Choroid plexus epithelial cell (primary cell): ENCODE results near the gene TTLL1.
A peak's percentile ranks its signal among the peaks of the same experiment; 100 is the strongest.
"Not testable (repeated sequence)": the region's sequence is repeated elsewhere in the genome, so short reads cannot be mapped to it uniquely, and the experiment has no call there.

Experiments
- DNase-seq: peaks from one replicate; pipeline ENCODE4 v3.0.0-alpha.2; 2010; ENCODE audit warnings: low read depth
- H3K4me3 ChIP-seq: 2 replicates; pipeline ENCODE4 v1.5.1; 2011; ENCODE audit warnings: low read depth, mild to moderate bottlenecking, control low read depth, low read length, moderate library complexity
- TF ChIP-seq, protein P1 (sequence below): conservative IDR thresholded peaks from 2 replicates; pipeline ENCODE4 v1.5.1; 2011; ENCODE audit warnings: low read depth, mild to moderate bottlenecking, control low read depth, inconsistent platforms, low read length, moderate library complexity

TTLL1 gene

DNA sequence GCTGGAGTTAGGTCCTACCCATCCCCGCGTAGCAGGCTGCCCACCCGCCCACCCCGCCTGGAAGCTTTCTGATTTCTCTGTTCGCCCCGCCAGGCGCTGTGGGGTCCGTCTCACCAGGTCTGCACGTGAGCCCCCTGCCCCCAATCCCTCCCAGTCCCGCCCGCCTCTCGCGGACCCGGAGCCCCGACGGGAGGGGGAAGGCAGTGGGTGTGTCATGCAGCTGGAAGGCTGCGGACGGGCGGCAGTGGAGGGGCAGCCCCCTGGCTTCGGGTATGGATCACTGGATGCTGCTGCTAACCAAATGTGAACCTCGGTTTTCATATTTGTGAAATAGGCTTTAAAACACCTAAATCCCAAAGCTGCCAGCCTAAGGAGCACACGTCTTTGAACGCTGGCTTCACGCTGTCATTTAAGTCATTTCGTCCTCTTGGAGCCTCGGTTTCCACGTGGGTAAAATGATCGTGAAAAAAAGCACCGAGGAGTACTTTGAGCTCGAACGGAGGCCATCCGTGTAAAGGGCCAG lies 20.8 kb upstream of the TTLL1 start:
- H3K4me3 ChIP-seq = peak overlapping the region; percentile 42
- TF ChIP-seq, protein P1, sequence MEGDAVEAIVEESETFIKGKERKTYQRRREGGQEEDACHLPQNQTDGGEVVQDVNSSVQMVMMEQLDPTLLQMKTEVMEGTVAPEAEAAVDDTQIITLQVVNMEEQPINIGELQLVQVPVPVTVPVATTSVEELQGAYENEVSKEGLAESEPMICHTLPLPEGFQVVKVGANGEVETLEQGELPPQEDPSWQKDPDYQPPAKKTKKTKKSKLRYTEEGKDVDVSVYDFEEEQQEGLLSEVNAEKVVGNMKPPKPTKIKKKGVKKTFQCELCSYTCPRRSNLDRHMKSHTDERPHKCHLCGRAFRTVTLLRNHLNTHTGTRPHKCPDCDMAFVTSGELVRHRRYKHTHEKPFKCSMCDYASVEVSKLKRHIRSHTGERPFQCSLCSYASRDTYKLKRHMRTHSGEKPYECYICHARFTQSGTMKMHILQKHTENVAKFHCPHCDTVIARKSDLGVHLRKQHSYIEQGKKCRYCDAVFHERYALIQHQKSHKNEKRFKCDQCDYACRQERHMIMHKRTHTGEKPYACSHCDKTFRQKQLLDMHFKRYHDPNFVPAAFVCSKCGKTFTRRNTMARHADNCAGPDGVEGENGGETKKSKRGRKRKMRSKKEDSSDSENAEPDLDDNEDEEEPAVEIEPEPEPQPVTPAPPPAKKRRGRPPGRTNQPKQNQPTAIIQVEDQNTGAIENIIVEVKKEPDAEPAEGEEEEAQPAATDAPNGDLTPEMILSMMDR = no peak
- DNase-seq = no peak

DNA sequence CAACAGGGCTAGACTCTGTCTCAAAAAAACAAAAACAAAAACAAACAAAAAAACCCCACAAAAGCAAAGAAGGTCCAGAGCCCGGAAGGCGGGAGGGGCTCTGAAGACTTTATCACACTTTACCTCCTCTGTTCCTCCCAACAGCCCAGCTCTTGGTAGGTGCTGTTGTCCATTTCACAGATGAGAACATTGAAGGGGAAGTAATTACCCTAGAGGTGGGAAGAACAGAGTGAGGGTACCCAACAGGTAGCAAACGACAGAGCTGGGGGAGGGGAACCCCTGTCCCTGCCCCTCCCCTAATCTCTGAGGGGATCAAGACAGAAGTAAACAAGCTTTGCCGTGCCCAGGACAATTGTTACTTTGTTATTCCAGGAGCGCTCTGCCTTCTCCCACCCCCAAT lies 20.3 kb upstream of the TTLL1 start:
- no peak overlapping the region for H3K4me3 ChIP-seq
- TF ChIP-seq, protein P1 = no peak
- no peak for DNase-seq

DNA sequence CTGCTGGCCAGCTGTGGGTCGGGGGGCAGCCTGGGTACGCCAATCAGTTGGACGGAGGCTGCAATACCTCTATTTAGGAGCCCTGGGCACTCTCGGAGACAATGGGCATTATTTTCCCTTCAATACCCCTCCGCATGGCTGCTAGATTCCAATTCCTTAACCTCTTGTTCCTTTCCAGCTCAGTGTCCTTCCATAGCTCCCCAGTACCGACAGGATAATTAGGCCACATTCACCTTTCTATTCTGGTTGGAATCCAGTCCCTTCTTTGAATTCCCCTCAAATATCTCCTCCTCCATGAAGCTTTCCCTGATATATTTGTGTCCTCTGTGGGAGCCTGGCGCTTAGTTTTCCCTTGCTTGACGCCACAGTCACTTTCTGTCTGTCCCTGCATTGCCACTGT lies 17.1 kb upstream of the TTLL1 start:
- H3K4me3 ChIP-seq = no peak overlapping the region
- TF ChIP-seq, protein P1 = no peak
- no peak for DNase-seq

DNA sequence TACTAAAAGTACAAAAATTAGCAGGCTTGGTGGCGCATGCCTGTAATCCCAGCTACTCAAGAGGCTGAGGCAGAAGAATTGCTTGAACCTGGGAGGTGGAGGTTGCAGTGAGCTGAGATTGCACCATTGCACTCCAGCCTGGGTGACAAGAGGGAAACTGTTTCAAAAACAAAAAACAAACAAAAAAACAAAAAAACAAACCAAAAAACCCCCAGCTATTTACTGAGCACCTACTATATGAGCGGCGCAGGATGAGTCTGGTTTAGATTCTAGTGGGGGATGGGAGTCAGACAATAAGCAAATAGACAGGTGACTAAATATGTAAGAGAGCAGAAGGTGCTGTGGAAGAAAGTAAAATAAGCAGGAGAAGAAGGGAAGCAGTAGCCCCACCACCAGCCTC lies 15.8 kb upstream of the TTLL1 start:
- not testable (repeated sequence) for H3K4me3 ChIP-seq, DNase-seq

DNA sequence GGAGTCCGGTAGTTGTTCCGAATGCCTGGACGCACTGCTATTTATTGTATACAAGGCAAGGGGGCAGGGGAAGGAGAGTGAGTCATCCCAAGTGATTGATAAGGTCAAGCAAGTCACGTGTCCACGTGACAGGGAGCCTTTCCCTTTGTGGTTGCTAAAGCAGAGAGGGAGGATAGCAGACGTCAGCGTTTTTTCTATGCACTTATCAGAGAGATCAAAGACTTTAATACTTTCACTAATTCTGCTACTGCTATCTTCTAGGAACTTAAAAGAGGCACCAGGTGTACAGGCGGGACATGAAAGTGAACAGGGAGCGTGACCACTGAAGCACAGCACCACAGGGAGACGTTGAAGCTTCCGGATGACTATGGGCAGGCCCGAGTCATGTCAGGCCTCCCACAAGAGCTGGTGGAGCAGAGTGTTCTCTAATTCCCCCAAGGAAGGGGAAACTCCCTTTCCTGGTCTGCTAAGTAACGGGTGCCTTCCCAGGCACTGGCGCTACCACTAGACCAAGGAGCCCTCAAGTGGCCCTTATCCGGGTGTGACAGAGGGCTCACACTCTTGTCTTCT lies 14.9 kb upstream of the TTLL1 start:
- DNase-seq, H3K4me3 ChIP-seq: not testable (repeated sequence)

DNA sequence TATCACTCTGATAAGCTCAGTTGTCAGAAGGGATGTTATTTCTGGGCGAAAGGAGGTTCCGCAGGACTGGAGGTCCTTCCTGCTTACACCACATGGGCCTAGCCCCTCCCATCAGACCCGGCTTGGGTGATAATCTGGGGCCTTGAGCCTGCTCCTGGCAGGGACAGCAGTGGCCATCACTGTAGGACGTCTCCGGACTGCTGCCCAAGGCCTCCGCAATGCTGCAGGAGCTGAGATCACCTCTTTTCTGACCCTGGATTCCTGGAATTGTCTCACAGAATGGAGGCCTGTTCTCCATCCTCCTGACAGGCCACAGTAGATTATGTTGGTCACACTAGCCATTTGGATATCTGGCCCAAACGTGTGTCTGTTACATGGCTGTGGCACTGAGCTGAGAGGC lies 12.1 kb upstream of the TTLL1 start:
- TF ChIP-seq, protein P1 = no peak
- no peak overlapping the region for H3K4me3 ChIP-seq
- DNase-seq = no peak

DNA sequence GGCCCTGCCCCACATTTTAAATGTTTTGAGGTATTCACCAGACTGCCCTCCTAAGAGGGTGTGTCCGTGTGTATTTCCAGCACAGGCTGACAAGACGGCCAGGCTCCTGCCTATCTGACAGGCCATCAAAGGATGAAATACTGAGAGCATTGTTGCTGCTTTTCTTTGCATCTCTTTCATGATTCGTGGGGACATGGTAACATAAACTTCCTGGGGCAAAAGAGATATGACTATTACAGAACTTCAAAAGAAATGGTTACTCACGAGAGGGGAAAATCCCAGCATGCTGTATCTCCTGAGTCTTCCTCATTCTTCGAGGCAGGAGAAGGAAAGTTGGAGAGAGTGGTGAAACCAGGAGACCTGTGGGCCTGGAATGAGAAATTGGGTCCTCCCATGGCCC lies 11.0 kb upstream of the TTLL1 start:
- TF ChIP-seq, protein P1 = no peak
- DNase-seq = no peak
- H3K4me3 ChIP-seq = no peak overlapping the region

DNA sequence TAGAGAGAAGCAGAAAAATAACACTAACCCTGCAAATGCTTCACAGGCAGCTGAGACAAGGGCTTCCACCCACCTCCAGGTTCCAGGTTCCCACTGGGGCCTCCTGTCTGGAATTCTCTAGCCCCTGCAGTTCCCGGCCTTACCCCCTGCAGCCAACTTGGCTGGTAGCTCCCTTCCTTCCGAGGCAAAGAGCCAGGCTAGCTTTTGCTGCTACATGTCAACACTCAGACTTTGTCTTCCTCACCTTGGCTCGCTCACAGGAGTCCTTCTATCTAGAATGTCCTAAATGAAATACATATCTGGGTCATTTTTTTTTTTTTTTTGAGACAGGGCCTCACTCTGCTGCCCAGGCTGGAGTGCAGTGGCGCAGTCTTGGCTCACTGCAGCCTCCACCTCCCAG lies 9.9 kb upstream of the TTLL1 start:
- DNase-seq = no peak
- TF ChIP-seq, protein P1 = no peak

More for the DNA sequence above, 9.9 kb upstream of the TTLL1 start:
- no peak overlapping the region for H3K4me3 ChIP-seq
